ENCODE results near the gene USP6NL.

The USP6NL gene

DNA sequence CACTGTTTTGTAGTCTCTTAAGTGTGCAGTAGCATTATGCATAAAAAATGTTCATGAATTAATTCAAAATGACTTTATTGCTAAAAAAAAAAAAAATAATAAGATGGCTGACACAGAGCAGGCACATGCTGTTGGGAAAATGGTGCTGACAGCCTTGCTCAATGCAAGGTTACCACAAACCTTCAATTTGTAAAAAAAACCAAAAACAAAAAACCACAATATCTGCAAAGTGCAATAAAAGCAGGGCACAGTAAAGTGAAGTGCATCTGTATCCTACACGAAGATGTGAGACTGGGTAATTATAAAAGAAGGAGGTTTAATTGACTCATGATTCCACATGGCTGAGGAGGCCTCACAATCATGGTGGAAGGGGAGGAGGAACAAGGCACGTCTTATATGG lies 185.8 kb downstream of the USP6NL start:
- WGBS, 2 donors (ENCODE audit: extremely low coverage in 2 of 2, insufficient read length in 2 of 2, insufficient replicate concordance in 1 of 2): no CpG with 5 or more reads among the region's 2 CpGs
- Histone ChIP-seq H3K4me3 (ENCODE audit: low read length in 2 of 2) (no peak overlapping the region), H3K27me3 (ENCODE audit: control insufficient read depth in 3 of 3, insufficient read depth in 3 of 3, low read depth in 1 of 3, low read length in 3 of 3) (no peaks in the 10 kb centered on the region), H3K9me3 (replicated peaks in 1 of 2; ENCODE audit: control insufficient read depth in 2 of 2, insufficient read depth in 1 of 2, low read depth in 1 of 2, low read length in 2 of 2) (peaks cover 5 to 7% of the 10 kb centered on the region in 2 donors), H3K79me1 (ENCODE audit: low read depth, low read length) (no peaks in the 10 kb centered on the region), H3K27ac (replicated peaks; ENCODE audit: low read length) (no peak overlapping the region), H3K9ac (ENCODE audit: low read depth, low read length, poor library complexity) (no peak overlapping the region), H4K91ac (ENCODE audit: low read depth, low read length, poor library complexity) (no peak overlapping the region), H2BK15ac (ENCODE audit: low read length) (no peak overlapping the region), H2BK120ac (ENCODE audit: low read depth, low read length) (no peak overlapping the region), H3K18ac (ENCODE audit: low read length) (no peak overlapping the region), H3K4me2 (ENCODE audit: insufficient read depth, low read length, poor library complexity, severe bottlenecking) (no peak overlapping the region), H2BK5ac (ENCODE audit: low read length) (no peak overlapping the region), H3K23ac (ENCODE audit: low read depth, low read length, poor library complexity) (no peak overlapping the region), H3K4ac (ENCODE audit: low read length) (no peak overlapping the region), H2BK12ac (ENCODE audit: low read length) (no peak overlapping the region), H2AK5ac (ENCODE audit: low read depth, low read length) (no peak overlapping the region), H3K14ac (ENCODE audit: low read length) (no peak overlapping the region), H3K36me3 (replicated peaks in 1 of 2; ENCODE audit: control insufficient read depth in 2 of 2, insufficient read depth in 2 of 2, low read length in 2 of 2) (no peaks in the 10 kb centered on the region), H3K4me1 (ENCODE audit: control insufficient read depth in 2 of 2, insufficient read depth in 1 of 2, low read depth in 1 of 2, low read length in 2 of 2) (peaks cover 0 to 14% of the 10 kb centered on the region in 2 donors), H4K8ac (ENCODE audit: low read depth, low read length) (no peak overlapping the region), H2AFZ (ENCODE audit: low read length) (no peak overlapping the region)
- DNase-seq (ENCODE audit: low spot score): no peak

DNA sequence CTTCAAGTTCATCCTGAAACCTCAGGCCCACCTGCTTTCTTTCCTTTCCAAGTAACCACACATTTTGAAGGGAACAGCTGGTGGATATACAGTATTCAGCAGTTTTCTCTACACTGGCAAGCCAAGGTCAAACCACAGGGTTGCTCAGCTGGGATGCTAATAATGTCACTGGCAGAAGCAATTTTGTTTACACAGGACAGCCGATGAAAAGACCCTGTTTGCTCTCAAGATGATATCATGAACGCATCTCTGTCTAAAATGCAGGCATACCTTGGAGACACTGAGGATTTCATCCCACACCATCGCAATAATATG lies 186.2 kb downstream of the USP6NL start:
- peaks cover 0 to 14% of the 10 kb centered on the region in 2 donors for H3K4me1 ChIP-seq (ENCODE audit: control insufficient read depth in 2 of 2, insufficient read depth in 1 of 2, low read depth in 1 of 2, low read length in 2 of 2)
- no peak overlapping the region for H2BK12ac ChIP-seq (ENCODE audit: low read length)
- H3K14ac ChIP-seq (ENCODE audit: low read length): no peak overlapping the region
- no peaks in the 10 kb centered on the region for H3K79me1 ChIP-seq (ENCODE audit: low read depth, low read length)
- peak overlapping the region; percentile 50 for H2AFZ ChIP-seq (ENCODE audit: low read length)
- H3K4me3 ChIP-seq (ENCODE audit: low read length in 2 of 2): no peak overlapping the region
- H2BK15ac ChIP-seq (ENCODE audit: low read length): no peak overlapping the region
- no peak overlapping the region for H3K4me2 ChIP-seq (ENCODE audit: insufficient read depth, low read length, poor library complexity, severe bottlenecking)
- no peak overlapping the region for H3K9ac ChIP-seq (ENCODE audit: low read depth, low read length, poor library complexity)
- no peak overlapping the region for H3K4ac ChIP-seq (ENCODE audit: low read length)
- no peak overlapping the region for H2BK120ac ChIP-seq (ENCODE audit: low read depth, low read length)
- H4K91ac ChIP-seq (ENCODE audit: low read depth, low read length, poor library complexity): no peak overlapping the region
- no peak overlapping the region for H3K23ac ChIP-seq (ENCODE audit: low read depth, low read length, poor library complexity)
- no CpG with 5 or more reads among the region's 3 CpGs for WGBS, 2 donors (ENCODE audit: extremely low coverage in 2 of 2, insufficient read length in 2 of 2, insufficient replicate concordance in 1 of 2)
- no peak overlapping the region for H2AK5ac ChIP-seq (ENCODE audit: low read depth, low read length)
- H3K27me3 ChIP-seq (ENCODE audit: control insufficient read depth in 3 of 3, insufficient read depth in 3 of 3, low read depth in 1 of 3, low read length in 3 of 3): no peaks in the 10 kb centered on the region
- H3K18ac ChIP-seq (ENCODE audit: low read length): no peak overlapping the region
- H2BK5ac ChIP-seq (ENCODE audit: low read length): no peak overlapping the region
- no peak for DNase-seq (ENCODE audit: low spot score)
- H3K9me3 ChIP-seq (replicated peaks in 1 of 2; ENCODE audit: control insufficient read depth in 2 of 2, insufficient read depth in 1 of 2, low read depth in 1 of 2, low read length in 2 of 2): peaks cover 5 to 7% of the 10 kb centered on the region in 2 donors
- H3K36me3 ChIP-seq (replicated peaks in 1 of 2; ENCODE audit: control insufficient read depth in 2 of 2, insufficient read depth in 2 of 2, low read length in 2 of 2): no peaks in the 10 kb centered on the region
- H3K27ac ChIP-seq (replicated peaks; ENCODE audit: low read length): no peak overlapping the region
- H4K8ac ChIP-seq (ENCODE audit: low read depth, low read length): no peak overlapping the region

DNA sequence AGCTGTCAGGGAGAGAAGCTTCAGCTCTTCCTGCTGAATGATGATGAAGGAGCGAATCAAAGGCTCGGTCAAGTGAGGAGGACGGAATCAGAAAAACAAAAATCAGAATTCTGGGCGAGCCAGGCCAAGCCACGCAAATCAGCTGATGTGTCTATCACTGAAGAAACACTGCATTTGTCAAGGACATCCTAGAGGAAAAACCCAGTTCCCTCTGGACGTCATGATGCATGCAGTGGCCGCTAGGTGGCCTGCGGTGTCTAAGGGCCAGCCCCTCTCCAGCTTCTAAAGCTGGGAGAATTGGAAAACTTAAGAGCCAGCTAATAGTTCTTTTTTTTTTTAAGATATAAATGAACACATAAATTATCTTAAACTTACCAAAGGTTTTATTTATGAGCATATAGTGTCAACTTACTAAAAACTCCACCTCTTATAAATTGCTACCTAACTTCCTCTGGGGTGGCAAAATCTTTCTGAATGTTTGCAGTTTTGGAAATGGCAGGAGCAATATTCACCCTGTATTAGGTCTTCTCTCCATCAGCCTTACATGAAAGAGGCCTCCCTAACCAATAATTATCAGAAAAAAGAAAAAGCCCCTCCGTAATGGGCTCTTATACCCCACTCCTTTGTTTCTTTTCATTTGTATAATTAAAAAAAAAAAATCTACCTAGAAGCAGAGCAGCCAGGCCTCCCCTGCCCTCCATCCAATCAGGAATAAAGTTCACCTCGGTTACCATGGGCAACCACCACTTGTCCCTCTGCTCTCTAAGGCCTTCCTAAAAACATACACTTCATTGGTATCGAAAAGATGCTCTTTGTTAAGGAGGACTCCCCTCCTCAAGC lies 186.8 kb downstream of the USP6NL start:
- Histone ChIP-seq H3K36me3 (replicated peaks in 1 of 2; ENCODE audit: control insufficient read depth in 2 of 2, insufficient read depth in 2 of 2, low read length in 2 of 2) (no peaks in the 10 kb centered on the region), H2BK15ac (ENCODE audit: low read length) (no peak overlapping the region)

DNA sequence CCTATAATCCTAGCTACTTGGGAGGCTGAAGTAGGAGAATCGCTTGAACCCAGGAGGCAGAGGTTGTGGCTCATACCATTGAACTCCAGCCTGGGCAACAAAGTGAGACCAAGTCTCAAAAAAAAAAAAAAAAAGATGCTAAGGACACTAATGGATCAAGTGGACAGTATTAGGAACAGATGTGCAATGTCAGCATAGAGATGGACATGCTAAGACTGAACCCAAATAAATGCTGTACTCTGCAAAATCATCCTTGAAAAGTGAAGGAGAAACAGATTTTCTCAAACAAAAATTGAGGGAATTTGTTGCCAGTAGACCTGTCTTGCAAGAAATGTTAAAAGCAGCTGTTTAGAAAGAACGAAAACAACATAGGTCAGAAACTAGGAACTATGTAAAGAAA lies 194.5 kb downstream of the USP6NL start:
- Histone ChIP-seq H3K27ac (replicated peaks; ENCODE audit: low read length) (no peak overlapping the region), H2AK5ac (ENCODE audit: low read depth, low read length) (no peak overlapping the region), H2BK12ac (ENCODE audit: low read length) (no peak overlapping the region), H2BK5ac (ENCODE audit: low read length) (no peak overlapping the region), H2AFZ (ENCODE audit: low read length) (no peak overlapping the region), H3K4ac (ENCODE audit: low read length) (no peak overlapping the region), H3K23ac (ENCODE audit: low read depth, low read length, poor library complexity) (no peak overlapping the region), H2BK15ac (ENCODE audit: low read length) (no peak overlapping the region), H3K4me1 (ENCODE audit: control insufficient read depth in 2 of 2, insufficient read depth in 1 of 2, low read depth in 1 of 2, low read length in 2 of 2) (peaks cover 0 to 9% of the 10 kb centered on the region in 2 donors), H2BK120ac (ENCODE audit: low read depth, low read length) (no peak overlapping the region), H3K27me3 (ENCODE audit: control insufficient read depth in 3 of 3, insufficient read depth in 3 of 3, low read depth in 1 of 3, low read length in 3 of 3) (no peaks in the 10 kb centered on the region), H3K4me3 (ENCODE audit: low read length in 2 of 2) (no peak overlapping the region), H3K18ac (ENCODE audit: low read length) (no peak overlapping the region), H3K36me3 (replicated peaks in 1 of 2; ENCODE audit: control insufficient read depth in 2 of 2, insufficient read depth in 2 of 2, low read length in 2 of 2) (no peaks in the 10 kb centered on the region), H4K8ac (ENCODE audit: low read depth, low read length) (no peak overlapping the region), H3K4me2 (ENCODE audit: insufficient read depth, low read length, poor library complexity, severe bottlenecking) (no peak overlapping the region), H4K91ac (ENCODE audit: low read depth, low read length, poor library complexity) (no peak overlapping the region), H3K79me1 (ENCODE audit: low read depth, low read length) (no peaks in the 10 kb centered on the region), H3K9me3 (replicated peaks in 1 of 2; ENCODE audit: control insufficient read depth in 2 of 2, insufficient read depth in 1 of 2, low read depth in 1 of 2, low read length in 2 of 2) (peaks cover 8 to 9% of the 10 kb centered on the region in 2 donors), H3K14ac (ENCODE audit: low read length) (no peak overlapping the region), H3K9ac (ENCODE audit: low read depth, low read length, poor library complexity) (no peak overlapping the region)
- no CpG with 5 or more reads among the region's 2 CpGs for WGBS, 2 donors (ENCODE audit: extremely low coverage in 2 of 2, insufficient read length in 2 of 2, insufficient replicate concordance in 1 of 2)
- no peak for DNase-seq (ENCODE audit: low spot score)

More for the DNA sequence above, 186.8 kb downstream of the USP6NL start:
- Histone ChIP-seq H2AK5ac (ENCODE audit: low read depth, low read length) (no peak overlapping the region), H3K79me1 (ENCODE audit: low read depth, low read length) (no peaks in the 10 kb centered on the region), H3K9me3 (replicated peaks in 1 of 2; ENCODE audit: control insufficient read depth in 2 of 2, insufficient read depth in 1 of 2, low read depth in 1 of 2, low read length in 2 of 2) (peaks cover 4 to 5% of the 10 kb centered on the region in 2 donors), H3K27ac (replicated peaks; ENCODE audit: low read length) (no peak overlapping the region), H3K14ac (ENCODE audit: low read length) (no peak overlapping the region), H3K18ac (ENCODE audit: low read length) (no peak overlapping the region), H2BK12ac (ENCODE audit: low read length) (no peak overlapping the region), H4K8ac (ENCODE audit: low read depth, low read length) (no peak overlapping the region), H3K23ac (ENCODE audit: low read depth, low read length, poor library complexity) (no peak overlapping the region), H3K4ac (ENCODE audit: low read length) (no peak overlapping the region), H2BK5ac (ENCODE audit: low read length) (no peak overlapping the region), H3K4me1 (ENCODE audit: control insufficient read depth in 2 of 2, insufficient read depth in 1 of 2, low read depth in 1 of 2, low read length in 2 of 2) (peaks cover 0 to 14% of the 10 kb centered on the region in 2 donors), H3K4me2 (ENCODE audit: insufficient read depth, low read length, poor library complexity, severe bottlenecking) (no peak overlapping the region), H4K91ac (ENCODE audit: low read depth, low read length, poor library complexity) (no peak overlapping the region), H3K4me3 (ENCODE audit: low read length in 2 of 2) (no peak overlapping the region), H3K9ac (ENCODE audit: low read depth, low read length, poor library complexity) (no peak overlapping the region), H2BK120ac (ENCODE audit: low read depth, low read length) (no peak overlapping the region), H3K27me3 (ENCODE audit: control insufficient read depth in 3 of 3, insufficient read depth in 3 of 3, low read depth in 1 of 3, low read length in 3 of 3) (no peaks in the 10 kb centered on the region), H2AFZ (ENCODE audit: low read length) (peak overlapping the region; percentile 50)
- no CpG with 5 or more reads among the region's 11 CpGs for WGBS, 2 donors (ENCODE audit: extremely low coverage in 2 of 2, insufficient read length in 2 of 2, insufficient replicate concordance in 1 of 2)
- peak; percentile 39 for DNase-seq (ENCODE audit: low spot score)
